ENCODE data around the gene FNDC8. TPM values are rescaled to one million over a fixed set of nuclear protein-coding genes. Genes with fewer than 3 reads are reported as not detected.

Gene FNDC8
- total RNA-seq, 1 experiment from 2014 or later = not detected

- Mint-ChIP-seq H3K27ac (no peak overlapping the region), H3K4me3 (peak overlapping the region; percentile 87), H3K36me3 (no peaks in the 10 kb centered on the region), H3K27me3 (ENCODE audit: low read depth) (peaks cover 4% of the 10 kb centered on the region), H3K4me1 (peaks cover 54% of the 10 kb centered on the region), H3K9me3 (no peaks in the 10 kb centered on the region)
- DNase-seq (ENCODE audit: low spot score) (no peak), ATAC-seq (no peak)
- CTCF ChIA-PET = no interaction called here
- POLR2A ChIA-PET = no interaction called here
- TF ChIP-seq SOX15 (CRISPR knock-in tag; IDR thresholded peaks at IDR 0.05) (no peak), ESRRA (CRISPR knock-in tag; IDR thresholded peaks at IDR 0.05; ENCODE audit: borderline replicate concordance) (no peak), ATF1 (CRISPR knock-in tag; IDR thresholded peaks at IDR 0.05) (no peak), ZNF232 (CRISPR knock-in tag; IDR thresholded peaks at IDR 0.05) (no peak), USF2 (CRISPR knock-in tag; IDR thresholded peaks at IDR 0.05) (no peak), SMAD3 (CRISPR knock-in tag; IDR thresholded peaks at IDR 0.05; ENCODE audit: borderline replicate concordance) (no peak), CTCF (IDR thresholded peaks at IDR 0.05) (no peak), STAT6 (CRISPR knock-in tag; conservative IDR thresholded peaks at IDR 0.05; ENCODE audit: low read depth) (no peak), ZNF317 (CRISPR knock-in tag; IDR thresholded peaks at IDR 0.05; ENCODE audit: borderline replicate concordance, low read depth) (no peak), ETV6 (CRISPR knock-in tag; IDR thresholded peaks at IDR 0.05) (no peak), ZNF219 (CRISPR knock-in tag; IDR thresholded peaks at IDR 0.05; ENCODE audit: borderline replicate concordance) (no peak), CBFB (CRISPR knock-in tag; IDR thresholded peaks at IDR 0.05; ENCODE audit: low read depth) (no peak), ZNF532 (CRISPR knock-in tag; IDR thresholded peaks at IDR 0.05; ENCODE audit: borderline replicate concordance) (no peak), NR3C1 (CRISPR knock-in tag; conservative IDR thresholded peaks at IDR 0.05; ENCODE audit: low read depth) (no peak)
- TF ChIP-seq, protein P1, sequence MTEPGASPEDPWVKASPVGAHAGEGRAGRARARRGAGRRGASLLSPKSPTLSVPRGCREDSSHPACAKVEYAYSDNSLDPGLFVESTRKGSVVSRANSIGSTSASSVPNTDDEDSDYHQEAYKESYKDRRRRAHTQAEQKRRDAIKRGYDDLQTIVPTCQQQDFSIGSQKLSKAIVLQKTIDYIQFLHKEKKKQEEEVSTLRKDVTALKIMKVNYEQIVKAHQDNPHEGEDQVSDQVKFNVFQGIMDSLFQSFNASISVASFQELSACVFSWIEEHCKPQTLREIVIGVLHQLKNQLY (CRISPR knock-in tag; IDR thresholded peaks at IDR 0.05) = no peak
- TF ChIP-seq, protein P2, sequence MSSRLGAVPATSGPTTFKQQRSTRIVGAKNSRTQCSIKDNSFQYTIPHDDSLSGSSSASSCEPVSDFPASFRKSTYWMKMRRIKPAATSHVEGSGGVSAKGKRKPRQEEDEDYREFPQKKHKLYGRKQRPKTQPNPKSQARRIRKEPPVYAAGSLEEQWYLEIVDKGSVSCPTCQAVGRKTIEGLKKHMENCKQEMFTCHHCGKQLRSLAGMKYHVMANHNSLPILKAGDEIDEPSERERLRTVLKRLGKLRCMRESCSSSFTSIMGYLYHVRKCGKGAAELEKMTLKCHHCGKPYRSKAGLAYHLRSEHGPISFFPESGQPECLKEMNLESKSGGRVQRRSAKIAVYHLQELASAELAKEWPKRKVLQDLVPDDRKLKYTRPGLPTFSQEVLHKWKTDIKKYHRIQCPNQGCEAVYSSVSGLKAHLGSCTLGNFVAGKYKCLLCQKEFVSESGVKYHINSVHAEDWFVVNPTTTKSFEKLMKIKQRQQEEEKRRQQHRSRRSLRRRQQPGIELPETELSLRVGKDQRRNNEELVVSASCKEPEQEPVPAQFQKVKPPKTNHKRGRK (CRISPR knock-in tag; IDR thresholded peaks at IDR 0.05; ENCODE audit: borderline replicate concordance) = no peak
- TF ChIP-seq, protein P3, sequence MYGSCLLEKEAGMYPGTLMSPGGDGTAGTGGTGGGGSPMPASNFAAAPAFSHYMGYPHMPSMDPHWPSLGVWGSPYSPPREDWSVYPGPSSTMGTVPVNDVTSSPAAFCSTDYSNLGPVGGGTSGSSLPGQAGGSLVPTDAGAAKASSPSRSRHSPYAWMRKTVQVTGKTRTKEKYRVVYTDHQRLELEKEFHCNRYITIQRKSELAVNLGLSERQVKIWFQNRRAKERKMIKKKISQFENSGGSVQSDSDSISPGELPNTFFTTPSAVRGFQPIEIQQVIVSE (CRISPR knock-in tag; IDR thresholded peaks at IDR 0.05; ENCODE audit: borderline replicate concordance) = no peak
- TF ChIP-seq, protein P4, sequence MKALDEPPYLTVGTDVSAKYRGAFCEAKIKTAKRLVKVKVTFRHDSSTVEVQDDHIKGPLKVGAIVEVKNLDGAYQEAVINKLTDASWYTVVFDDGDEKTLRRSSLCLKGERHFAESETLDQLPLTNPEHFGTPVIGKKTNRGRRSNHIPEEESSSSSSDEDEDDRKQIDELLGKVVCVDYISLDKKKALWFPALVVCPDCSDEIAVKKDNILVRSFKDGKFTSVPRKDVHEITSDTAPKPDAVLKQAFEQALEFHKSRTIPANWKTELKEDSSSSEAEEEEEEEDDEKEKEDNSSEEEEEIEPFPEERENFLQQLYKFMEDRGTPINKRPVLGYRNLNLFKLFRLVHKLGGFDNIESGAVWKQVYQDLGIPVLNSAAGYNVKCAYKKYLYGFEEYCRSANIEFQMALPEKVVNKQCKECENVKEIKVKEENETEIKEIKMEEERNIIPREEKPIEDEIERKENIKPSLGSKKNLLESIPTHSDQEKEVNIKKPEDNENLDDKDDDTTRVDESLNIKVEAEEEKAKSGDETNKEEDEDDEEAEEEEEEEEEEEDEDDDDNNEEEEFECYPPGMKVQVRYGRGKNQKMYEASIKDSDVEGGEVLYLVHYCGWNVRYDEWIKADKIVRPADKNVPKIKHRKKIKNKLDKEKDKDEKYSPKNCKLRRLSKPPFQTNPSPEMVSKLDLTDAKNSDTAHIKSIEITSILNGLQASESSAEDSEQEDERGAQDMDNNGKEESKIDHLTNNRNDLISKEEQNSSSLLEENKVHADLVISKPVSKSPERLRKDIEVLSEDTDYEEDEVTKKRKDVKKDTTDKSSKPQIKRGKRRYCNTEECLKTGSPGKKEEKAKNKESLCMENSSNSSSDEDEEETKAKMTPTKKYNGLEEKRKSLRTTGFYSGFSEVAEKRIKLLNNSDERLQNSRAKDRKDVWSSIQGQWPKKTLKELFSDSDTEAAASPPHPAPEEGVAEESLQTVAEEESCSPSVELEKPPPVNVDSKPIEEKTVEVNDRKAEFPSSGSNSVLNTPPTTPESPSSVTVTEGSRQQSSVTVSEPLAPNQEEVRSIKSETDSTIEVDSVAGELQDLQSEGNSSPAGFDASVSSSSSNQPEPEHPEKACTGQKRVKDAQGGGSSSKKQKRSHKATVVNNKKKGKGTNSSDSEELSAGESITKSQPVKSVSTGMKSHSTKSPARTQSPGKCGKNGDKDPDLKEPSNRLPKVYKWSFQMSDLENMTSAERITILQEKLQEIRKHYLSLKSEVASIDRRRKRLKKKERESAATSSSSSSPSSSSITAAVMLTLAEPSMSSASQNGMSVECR (CRISPR knock-in tag; IDR thresholded peaks at IDR 0.05; ENCODE audit: borderline replicate concordance) = no peak
Measured at GRCh38 chr17:35087731-35088355, 33.6 kb upstream of the FNDC8 start.
